ENCODE data around the gene SSH2.
"Not testable (repeated sequence)": the region's sequence is repeated elsewhere in the genome, so short reads cannot be mapped to it uniquely, and the experiment has no call there.

SSH2 gene

GRCh38 chr17:29870836-29871465 is 59.1 kb downstream of the SSH2 start:
- no peak for DNase-seq

DNA sequence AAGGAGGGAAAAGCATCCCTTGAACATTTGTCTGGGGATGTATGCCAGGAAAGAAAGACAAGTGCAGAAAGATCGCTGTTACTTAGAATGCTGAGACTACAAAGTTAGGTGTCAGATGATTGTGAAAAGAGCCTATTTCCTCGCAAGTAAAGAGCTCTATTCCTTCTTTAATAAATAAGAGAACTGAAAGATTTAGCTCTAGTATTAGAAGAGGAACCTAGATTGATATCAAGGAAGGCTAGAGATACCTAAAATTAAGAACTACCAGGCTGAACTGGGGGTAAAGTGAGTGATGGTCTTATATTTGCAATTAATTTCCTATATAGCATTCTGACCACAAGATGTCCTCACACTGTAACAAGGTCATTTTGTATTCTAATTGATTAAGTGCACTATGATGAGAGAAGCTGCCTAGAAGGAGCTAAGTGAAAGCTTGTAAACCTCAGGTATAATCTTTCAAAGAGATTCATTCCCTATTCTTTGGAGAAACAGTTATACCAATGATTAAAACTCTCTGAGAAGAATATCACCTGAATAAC is 62.3 kb downstream of the SSH2 start:
- no peak for DNase-seq

GRCh38 chr17:29866746-29867404 is 63.2 kb downstream of the SSH2 start:
- no peak for DNase-seq

DNA sequence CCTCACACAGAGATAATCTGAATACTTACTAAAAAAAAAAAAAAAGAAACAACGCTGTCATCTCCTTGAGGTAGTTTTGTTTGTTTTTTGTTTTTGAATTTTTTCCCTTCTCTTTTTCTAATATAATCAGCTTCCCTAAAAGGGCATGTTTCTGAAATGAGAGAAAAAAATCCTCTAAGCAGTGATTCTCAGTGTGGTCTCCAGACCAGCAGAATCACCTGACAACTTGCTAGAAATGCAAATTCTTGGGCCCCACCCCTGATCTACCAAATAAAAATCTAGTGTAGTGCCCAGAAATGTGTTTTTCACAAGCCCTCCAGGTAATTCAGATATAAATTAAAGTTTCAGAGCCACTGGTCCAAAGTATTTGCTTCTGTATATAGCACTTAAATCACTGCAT is 65.4 kb downstream of the SSH2 start:
- DNase-seq: no peak

GRCh38 chr17:29864123-29864522 is 65.9 kb downstream of the SSH2 start:
- not testable (repeated sequence) for DNase-seq

DNA sequence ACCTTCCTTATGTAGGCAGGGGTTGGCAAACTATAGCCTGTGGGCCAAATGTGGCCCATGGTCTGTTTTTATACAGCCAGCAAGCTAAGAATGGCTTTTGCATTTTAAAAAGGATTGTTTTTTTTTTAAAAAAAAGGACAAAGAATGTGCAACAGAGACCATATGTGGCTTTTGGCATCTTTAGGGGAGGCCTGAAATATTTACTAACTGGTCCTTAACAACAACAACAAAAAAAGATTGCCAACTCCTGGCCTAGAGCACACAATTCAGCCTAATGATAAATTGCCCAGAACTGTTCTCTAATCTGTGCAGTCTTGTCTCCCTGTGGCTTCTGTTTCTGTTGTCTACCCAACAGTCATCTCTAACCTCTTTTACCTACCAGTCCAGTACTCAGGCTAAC is 67.1 kb downstream of the SSH2 start:
- DNase-seq: no peak

DNA sequence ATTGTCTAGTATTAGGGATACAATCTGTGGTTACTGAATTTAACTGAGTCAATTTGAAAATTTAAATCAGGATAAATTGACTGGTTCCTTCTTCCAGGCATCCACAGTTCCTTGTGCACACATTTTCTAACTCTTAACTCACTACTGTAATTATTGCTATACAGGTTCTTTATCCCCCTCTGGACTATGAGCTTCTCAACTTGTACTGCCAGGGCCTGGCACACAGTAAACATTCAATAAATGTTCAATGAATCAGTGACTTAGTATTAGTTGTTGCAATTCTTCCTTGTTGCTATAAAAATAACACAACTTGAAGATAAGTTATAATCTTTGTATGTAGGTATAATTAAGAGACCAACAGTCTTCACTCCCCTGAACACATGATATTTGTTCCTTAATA is 67.9 kb downstream of the SSH2 start:
- DNase-seq: no peak

DNA sequence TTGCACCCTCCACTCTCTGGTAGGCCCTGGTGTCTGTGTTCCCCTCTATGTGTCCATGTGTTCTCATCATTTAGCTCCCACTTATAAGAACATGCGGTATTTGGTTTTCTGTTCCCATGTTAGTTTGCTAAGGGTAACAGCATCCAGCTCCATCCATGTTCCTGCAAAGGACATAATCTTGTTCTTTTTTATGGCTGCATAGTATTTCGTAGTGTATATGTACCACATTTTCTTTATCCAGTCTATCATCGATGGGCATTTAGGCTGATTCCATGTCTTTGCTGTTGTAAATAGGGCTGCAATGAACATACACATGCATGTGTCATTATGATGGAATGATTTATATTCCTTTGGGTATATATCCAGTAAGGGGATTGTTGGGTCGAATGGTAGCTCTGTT is 70.6 kb downstream of the SSH2 start:
- not testable (repeated sequence) for DNase-seq

DNA sequence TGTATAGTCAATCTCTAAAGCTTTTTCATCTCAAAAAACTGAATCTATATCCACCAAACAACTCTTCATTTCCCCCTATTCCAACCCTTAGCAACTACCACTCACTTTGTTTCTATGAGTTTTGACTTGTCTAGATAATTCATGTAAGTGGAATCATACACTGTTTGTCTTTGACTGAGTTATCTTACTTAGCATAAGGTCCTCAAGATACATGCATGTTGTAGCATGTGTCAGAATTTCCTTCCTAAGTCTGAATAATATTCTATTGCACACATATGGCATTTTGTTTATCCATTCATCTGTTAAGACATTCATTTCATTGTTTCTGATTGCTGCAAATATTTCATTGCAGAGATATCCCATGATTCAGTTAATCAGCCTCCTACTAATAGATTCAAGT is 72.2 kb downstream of the SSH2 start:
- DNase-seq: no peak

- DNase-seq: not testable (repeated sequence)
Measured at GRCh38 chr17:29857105-29857504, 72.9 kb downstream of the SSH2 start.

DNA sequence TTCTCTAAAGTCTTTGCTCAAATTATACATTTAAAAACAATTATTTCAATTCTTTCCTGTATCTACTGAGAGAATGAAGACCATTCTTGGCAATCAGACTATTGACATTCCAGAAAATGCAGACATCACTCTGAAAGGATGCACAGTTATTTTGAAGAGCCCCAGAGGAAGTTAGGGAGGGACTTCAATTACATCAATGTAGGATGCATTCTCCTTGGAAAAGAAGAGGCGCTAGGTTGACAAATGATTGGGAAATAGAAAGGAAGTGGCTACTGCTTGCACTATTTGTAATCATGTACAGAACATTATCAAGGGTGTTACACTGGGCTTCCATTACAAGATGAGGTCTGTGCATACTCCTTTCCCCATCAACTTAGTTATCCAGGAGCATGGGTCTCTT is 74.3 kb downstream of the SSH2 start:
- DNase-seq: no peak

GRCh38 chr17:29848737-29849136 is 81.3 kb downstream of the SSH2 start:
- no peak for DNase-seq

DNA sequence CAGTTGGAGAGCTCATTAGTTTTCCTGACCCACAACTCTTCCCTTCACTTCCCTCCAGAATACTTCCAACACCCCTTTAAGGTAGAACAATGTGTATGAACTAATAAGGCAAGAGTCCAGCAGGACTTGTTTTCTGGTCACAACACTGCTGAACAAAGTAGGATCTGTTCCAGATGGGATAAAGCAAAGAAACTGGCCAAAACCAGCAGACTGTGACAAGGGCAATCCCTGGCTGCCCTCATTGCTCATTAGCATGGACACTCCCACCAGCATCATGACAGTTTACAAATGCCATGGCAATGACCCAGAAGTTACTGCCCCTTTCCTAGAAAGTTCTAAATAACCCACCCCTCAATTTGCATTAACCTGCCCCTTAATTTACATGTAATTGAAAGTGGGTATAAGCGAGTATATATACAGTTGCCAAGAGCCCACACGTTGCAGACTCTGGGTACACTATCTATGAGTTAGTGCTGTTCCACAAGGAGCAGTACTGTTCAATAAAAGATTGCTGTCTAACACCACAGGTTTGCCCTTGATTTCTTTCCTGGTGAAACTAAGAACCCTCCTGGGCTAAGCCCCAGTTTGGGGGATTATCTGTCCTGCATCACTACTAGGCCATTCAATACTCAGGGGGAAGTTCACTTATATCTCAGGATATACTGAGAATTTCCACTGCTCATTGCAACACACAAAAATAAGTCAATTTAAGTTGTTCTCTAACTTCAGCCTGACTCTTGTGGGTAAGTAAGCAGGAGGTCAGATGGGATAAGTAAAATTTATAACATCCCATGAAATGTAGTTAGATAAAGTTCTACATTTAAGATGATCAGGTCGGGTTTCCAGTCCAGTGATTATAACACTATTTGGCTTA is 82.3 kb downstream of the SSH2 start:
- no peak for DNase-seq

DNA sequence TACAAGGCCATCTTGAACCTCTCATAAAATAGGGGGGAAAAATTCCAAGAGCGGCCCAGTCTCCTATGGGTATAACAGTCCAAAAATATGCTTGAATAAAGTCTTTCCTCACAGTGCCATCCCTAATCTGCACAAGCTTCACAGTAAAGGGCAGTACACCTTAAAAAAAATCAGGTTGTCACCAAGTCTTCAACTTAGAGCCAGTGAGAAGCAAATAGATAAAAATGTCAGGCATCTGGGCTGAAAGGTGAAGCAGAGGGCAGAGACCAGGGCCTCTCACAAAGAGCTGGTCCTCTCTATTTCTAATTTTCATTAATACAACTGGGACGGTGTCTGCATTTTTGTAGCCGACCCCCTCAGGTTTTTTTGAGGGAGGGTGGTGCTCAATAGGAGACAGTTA is 82.9 kb downstream of the SSH2 start:
- no peak for DNase-seq

DNA sequence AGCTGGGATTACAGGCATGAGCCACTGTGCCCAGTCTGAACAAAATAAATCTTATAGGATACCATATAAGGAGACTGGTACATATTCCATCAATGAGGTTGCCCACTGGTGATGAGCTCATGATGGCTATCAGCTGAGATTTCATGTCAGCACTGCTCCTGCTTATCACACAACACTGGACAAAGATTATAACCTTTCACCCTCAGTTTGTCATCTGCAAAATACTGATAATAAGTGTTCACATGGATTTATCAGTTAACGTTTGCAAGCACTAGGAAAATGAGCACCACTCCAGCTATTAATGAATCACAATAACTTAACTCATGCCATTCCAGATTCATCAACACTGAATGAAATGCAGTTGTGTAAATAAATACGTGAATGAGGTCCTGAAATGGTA is 83.7 kb downstream of the SSH2 start:
- DNase-seq: no peak

DNA sequence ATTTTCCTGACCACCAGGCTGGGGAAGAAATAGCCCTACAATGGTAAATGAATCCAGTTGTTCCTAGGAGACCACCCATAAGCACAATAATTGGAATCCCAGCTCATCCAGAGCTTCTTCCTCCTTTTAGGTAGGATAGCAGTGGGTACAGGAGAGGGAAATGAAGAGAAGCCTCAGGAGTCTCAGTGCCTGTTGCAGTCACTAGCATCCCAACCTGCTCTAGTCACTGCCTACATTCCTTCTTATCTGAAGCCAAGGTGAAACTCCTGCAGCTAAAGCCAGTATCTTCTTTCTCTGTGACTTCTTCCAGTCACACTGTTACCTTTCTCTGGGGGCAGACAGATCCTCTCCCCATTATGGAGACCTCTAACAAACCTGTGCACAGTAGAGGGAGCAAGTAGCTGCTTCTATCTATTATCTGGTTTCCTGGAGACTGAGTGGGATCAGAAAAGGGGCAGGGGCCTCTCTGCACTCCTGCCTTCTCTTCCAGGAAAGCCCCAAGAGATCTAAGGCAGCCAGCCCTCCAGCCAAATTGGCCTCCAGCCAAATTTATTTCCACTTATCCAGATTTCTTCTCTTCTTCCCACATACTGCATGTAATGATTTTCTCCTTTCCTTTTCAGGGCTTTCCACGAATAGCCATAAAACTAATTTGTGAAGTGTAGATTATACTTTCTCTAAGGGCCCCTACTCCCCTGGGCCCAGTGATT is 85.5 kb downstream of the SSH2 start:
- no peak for DNase-seq

- DNase-seq: no peak
Measured at GRCh38 chr17:29840884-29841283, 89.1 kb downstream of the SSH2 start.

DNA sequence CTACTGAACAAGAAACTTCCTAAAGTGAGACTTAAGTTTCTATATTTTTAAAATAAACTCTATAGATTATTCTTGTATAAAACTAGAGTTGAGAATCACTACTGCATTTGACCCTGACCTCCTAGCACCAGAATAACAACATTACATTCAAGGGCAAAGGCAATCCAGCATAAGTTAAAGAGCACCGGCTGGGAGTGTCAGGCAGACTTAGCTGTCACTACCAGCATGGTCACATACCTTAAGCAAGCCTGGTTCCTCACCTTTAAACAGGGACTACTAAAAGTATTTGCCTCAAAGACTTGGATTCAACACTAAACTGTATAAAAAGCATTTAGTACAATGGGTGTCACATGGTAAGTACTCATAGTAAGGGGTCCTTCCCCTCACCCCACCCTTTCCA is 90.4 kb downstream of the SSH2 start:
- no peak for DNase-seq

- DNase-seq: no peak
Measured at GRCh38 chr17:29838961-29839360, 91.1 kb downstream of the SSH2 start.

DNA sequence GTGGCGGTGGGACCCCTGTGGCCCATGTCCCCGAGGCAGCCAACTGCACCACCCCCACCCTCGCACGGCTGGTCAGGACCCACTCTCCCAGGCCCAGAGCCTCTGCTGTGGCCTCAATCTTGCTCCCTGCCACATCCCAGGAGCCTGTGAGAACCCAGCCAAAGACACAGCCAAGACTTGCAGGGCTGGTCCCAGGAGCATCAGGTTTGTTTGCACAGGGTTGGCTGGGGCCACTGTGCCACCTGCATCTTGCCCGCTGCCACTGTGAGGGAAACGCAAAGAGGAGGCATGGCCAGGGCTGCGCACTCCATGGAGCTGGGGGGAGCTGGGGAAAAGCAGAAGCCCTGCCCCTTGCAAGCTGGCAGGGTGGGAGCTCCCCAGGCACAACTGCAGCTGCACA is 92.5 kb downstream of the SSH2 start:
- DNase-seq: no peak

DNA sequence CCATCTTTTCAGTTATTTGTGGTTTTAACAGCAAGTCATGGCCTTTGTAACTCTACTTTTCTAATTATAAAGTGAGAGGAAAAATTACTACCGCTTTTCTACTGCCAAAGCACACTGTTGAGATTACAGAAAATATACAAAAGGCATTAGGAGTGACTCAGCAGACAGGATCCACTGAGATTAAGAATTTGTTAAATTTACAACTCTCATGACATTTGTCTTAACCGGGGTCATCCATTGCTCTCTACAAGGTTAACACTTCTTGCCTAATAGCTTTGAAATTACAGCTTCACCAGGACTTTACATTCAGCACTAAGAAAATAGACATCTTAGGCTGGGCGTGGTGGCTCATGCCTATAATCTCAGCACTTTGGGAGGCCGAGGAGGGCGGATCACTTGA is 93.4 kb downstream of the SSH2 start:
- no peak for DNase-seq

GRCh38 chr17:29835435-29836351 is 94.3 kb downstream of the SSH2 start:
- DNase-seq: no peak
